ENCODE measurements around the gene PTPRN2.

- TF ChIP-seq SIN3A (IDR thresholded peaks at IDR 0.05; ENCODE audit: borderline replicate concordance, low read depth, low read length): no peak
- TF ChIP-seq, protein P1, sequence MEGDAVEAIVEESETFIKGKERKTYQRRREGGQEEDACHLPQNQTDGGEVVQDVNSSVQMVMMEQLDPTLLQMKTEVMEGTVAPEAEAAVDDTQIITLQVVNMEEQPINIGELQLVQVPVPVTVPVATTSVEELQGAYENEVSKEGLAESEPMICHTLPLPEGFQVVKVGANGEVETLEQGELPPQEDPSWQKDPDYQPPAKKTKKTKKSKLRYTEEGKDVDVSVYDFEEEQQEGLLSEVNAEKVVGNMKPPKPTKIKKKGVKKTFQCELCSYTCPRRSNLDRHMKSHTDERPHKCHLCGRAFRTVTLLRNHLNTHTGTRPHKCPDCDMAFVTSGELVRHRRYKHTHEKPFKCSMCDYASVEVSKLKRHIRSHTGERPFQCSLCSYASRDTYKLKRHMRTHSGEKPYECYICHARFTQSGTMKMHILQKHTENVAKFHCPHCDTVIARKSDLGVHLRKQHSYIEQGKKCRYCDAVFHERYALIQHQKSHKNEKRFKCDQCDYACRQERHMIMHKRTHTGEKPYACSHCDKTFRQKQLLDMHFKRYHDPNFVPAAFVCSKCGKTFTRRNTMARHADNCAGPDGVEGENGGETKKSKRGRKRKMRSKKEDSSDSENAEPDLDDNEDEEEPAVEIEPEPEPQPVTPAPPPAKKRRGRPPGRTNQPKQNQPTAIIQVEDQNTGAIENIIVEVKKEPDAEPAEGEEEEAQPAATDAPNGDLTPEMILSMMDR (IDR thresholded peaks at IDR 0.05): no peak
- TF ChIP-seq POLR2AphosphoS5 (IDR thresholded peaks at IDR 0.05; ENCODE audit: low read depth, low read length): no peak
- TF ChIP-seq EP300 (IDR thresholded peaks at IDR 0.05; ENCODE audit: borderline replicate concordance in 1 of 2, low read depth in 1 of 2, low read length in 1 of 2): no peak
- TF ChIP-seq RXRA (IDR thresholded peaks at IDR 0.05; ENCODE audit: borderline replicate concordance, low read depth): no peak
These were observed 398.9 kb downstream of the PTPRN2 start for GRCh38 chr7:158188676-158189075.
